ENCODE data around the gene NYAP1. TPM values are rescaled to one million over a fixed set of nuclear protein-coding genes. Genes with fewer than 3 reads are reported as not detected.

The NYAP1 gene
- polyA plus RNA-seq, 1 donor (not counting 4 experiments of a cell fraction or from before 2014, with no cell fraction given): 0.16 TPM

DNA sequence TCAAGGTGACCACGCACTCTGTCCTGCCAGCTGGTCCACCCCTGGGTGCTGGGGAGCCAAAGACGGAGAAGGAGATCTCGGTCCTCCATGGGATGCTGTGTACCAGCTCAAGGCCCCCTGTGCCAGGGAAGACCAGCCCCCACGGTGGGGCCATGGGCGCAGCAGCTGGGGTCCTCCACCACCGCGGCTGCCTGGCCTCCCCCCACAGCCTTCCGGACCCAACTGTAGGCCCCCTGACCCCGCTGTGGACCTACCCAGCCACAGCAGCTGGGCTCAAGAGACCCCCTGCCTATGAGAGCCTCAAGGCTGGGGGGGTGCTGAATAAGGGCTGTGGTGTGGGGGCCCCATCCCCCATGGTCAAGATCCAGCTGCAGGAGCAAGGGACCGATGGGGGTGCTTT is 5.4 kb downstream of the NYAP1 start:
- Histone ChIP-seq H3K9me3 (ENCODE audit: control insufficient read depth, low read depth, low read length) (no peaks in the 10 kb centered on the region), H3K9ac (ENCODE audit: control insufficient read depth, extremely low read depth, insufficient read depth, low read length) (no peak overlapping the region), H3K27ac (ENCODE audit: control insufficient read depth, insufficient read depth, low read length) (no peak overlapping the region), H3K4me3 (ENCODE audit: control insufficient read depth in 2 of 3, extremely low read depth in 1 of 3, insufficient read depth in 2 of 3, low read depth in 1 of 3, low read length in 3 of 3) (no peak overlapping the region), H3K79me2 (ENCODE audit: control insufficient read depth, insufficient read depth, low read length) (no peaks in the 10 kb centered on the region), H2AFZ (ENCODE audit: control insufficient read depth, low read length) (no peak overlapping the region), H3K36me3 (ENCODE audit: control insufficient read depth in 2 of 2, extremely low read depth in 1 of 2, insufficient read depth in 2 of 2, low read length in 2 of 2) (no peaks in the 10 kb centered on the region), H3K4me1 (ENCODE audit: control insufficient read depth, extremely low read depth, insufficient read depth, low read length) (peaks cover 12% of the 10 kb centered on the region), H3K27me3 (ENCODE audit: control insufficient read depth, extremely low read depth, insufficient read depth, low read length) (no peaks in the 10 kb centered on the region), H3K4me2 (ENCODE audit: control insufficient read depth, extremely low read depth, insufficient read depth, low read depth, low read length) (no peak overlapping the region), H3K9me1 (ENCODE audit: control insufficient read depth, extremely low read depth, insufficient read depth, low read length) (no peaks in the 10 kb centered on the region), H4K20me1 (ENCODE audit: control insufficient read depth, extremely low read depth, insufficient read depth, low read length) (no peaks in the 10 kb centered on the region)
- TF ChIP-seq EZH2 (IDR thresholded peaks at IDR 0.05; ENCODE audit: low read length): no peak
- TF ChIP-seq, protein P1, sequence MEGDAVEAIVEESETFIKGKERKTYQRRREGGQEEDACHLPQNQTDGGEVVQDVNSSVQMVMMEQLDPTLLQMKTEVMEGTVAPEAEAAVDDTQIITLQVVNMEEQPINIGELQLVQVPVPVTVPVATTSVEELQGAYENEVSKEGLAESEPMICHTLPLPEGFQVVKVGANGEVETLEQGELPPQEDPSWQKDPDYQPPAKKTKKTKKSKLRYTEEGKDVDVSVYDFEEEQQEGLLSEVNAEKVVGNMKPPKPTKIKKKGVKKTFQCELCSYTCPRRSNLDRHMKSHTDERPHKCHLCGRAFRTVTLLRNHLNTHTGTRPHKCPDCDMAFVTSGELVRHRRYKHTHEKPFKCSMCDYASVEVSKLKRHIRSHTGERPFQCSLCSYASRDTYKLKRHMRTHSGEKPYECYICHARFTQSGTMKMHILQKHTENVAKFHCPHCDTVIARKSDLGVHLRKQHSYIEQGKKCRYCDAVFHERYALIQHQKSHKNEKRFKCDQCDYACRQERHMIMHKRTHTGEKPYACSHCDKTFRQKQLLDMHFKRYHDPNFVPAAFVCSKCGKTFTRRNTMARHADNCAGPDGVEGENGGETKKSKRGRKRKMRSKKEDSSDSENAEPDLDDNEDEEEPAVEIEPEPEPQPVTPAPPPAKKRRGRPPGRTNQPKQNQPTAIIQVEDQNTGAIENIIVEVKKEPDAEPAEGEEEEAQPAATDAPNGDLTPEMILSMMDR (optimal IDR thresholded peaks at IDR 0.05 in 1 of 3, IDR thresholded peaks at IDR 0.05 in 1 of 3, conservative IDR thresholded peaks at IDR 0.05 in 1 of 3; ENCODE audit: extremely low read depth in 1 of 3, insufficient read depth in 2 of 3, low read length in 3 of 3): no peak
- FAIRE-seq (no peak), DNase-seq (ENCODE audit: low read depth, low spot score) (no peak)
- dilution Hi-C loops (cut with MboI; ENCODE audit: extremely low pct_ligation_motif_present, low sequenced_read_pairs): no loop called here

DNA sequence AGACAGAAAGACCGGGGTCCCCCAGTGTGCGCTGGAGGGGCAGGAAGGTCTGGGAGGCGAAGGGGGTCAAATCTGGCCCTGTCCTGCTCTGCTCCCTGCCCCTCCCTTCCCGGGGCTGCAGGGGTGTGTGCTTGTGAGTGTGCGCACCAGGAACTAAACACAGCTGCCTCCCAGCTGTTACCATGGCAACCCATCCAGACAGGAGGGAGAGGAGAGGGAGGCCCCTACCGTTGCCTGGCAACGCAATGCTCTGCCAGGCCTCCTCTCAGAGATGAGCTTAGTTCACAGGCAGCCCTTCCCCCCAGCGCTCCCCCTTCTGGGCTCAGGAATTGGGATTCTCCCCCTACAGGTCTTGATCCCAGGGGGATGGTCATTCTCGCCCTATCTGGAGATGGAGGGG is 6.1 kb downstream of the NYAP1 start:
- dilution Hi-C loops (cut with MboI; ENCODE audit: extremely low pct_ligation_motif_present, low sequenced_read_pairs): no loop called here
- H2AFZ ChIP-seq (ENCODE audit: control insufficient read depth, low read length): no peak overlapping the region
- FAIRE-seq: no peak

More for the DNA sequence above, 6.1 kb downstream of the NYAP1 start:
- peaks cover 12% of the 10 kb centered on the region for H3K4me1 ChIP-seq (ENCODE audit: control insufficient read depth, extremely low read depth, insufficient read depth, low read length)
- H3K79me2 ChIP-seq (ENCODE audit: control insufficient read depth, insufficient read depth, low read length): no peaks in the 10 kb centered on the region
- no peak overlapping the region for H3K27ac ChIP-seq (ENCODE audit: control insufficient read depth, insufficient read depth, low read length)
- no peak overlapping the region for H3K9ac ChIP-seq (ENCODE audit: control insufficient read depth, extremely low read depth, insufficient read depth, low read length)
- H3K27me3 ChIP-seq (ENCODE audit: control insufficient read depth, extremely low read depth, insufficient read depth, low read length): no peaks in the 10 kb centered on the region
- DNase-seq (ENCODE audit: low read depth, low spot score): no peak
- TF ChIP-seq, protein P1 (optimal IDR thresholded peaks at IDR 0.05 in 1 of 3, IDR thresholded peaks at IDR 0.05 in 1 of 3, conservative IDR thresholded peaks at IDR 0.05 in 1 of 3; ENCODE audit: extremely low read depth in 1 of 3, insufficient read depth in 2 of 3, low read length in 3 of 3): no peak
- no peak for TF ChIP-seq EZH2 (IDR thresholded peaks at IDR 0.05; ENCODE audit: low read length)
- no peak overlapping the region for H3K4me3 ChIP-seq (ENCODE audit: control insufficient read depth in 2 of 3, extremely low read depth in 1 of 3, insufficient read depth in 2 of 3, low read depth in 1 of 3, low read length in 3 of 3)
- H4K20me1 ChIP-seq (ENCODE audit: control insufficient read depth, extremely low read depth, insufficient read depth, low read length): no peaks in the 10 kb centered on the region
- H3K9me1 ChIP-seq (ENCODE audit: control insufficient read depth, extremely low read depth, insufficient read depth, low read length): no peaks in the 10 kb centered on the region
- no peaks in the 10 kb centered on the region for H3K9me3 ChIP-seq (ENCODE audit: control insufficient read depth, low read depth, low read length)
- H3K4me2 ChIP-seq (ENCODE audit: control insufficient read depth, extremely low read depth, insufficient read depth, low read depth, low read length): no peak overlapping the region
- H3K36me3 ChIP-seq (ENCODE audit: control insufficient read depth in 2 of 2, extremely low read depth in 1 of 2, insufficient read depth in 2 of 2, low read length in 2 of 2): no peaks in the 10 kb centered on the region
